Fibroblast of skin of right quadriceps (primary cell): ENCODE results near the gene CADPS.

Experiments
- DNase-seq: peaks from one replicate; pipeline ENCODE4 v3.0.0-alpha.2; 2013

CADPS gene

GRCh38 chr3:62732183-62732904 is 142.9 kb downstream of the CADPS start:
- DNase-seq = no peak

GRCh38 chr3:62727981-62728380 is 147.2 kb downstream of the CADPS start:
- no peak for DNase-seq

GRCh38 chr3:62727536-62727935 is 147.7 kb downstream of the CADPS start:
- peak; percentile 66 for DNase-seq

GRCh38 chr3:62724503-62724902 is 150.7 kb downstream of the CADPS start:
- DNase-seq = no peak

- DNase-seq = no peak
These were observed 151.3 kb downstream of the CADPS start for GRCh38 chr3:62723914-62724217.

- DNase-seq = no peak
These were observed 151.9 kb downstream of the CADPS start for GRCh38 chr3:62723166-62723913.

- DNase-seq = no peak
These were observed 152.9 kb downstream of the CADPS start for GRCh38 chr3:62722344-62722743.

GRCh38 chr3:62718515-62719320 is 156.5 kb downstream of the CADPS start:
- DNase-seq = peak; percentile 74

- DNase-seq = no peak
These were observed 157.2 kb downstream of the CADPS start for GRCh38 chr3:62718011-62718410.

- DNase-seq = peak; percentile 42
These were observed 162.5 kb downstream of the CADPS start for GRCh38 chr3:62712746-62713145.

GRCh38 chr3:62710751-62711150 is 164.5 kb downstream of the CADPS start:
- DNase-seq = no peak

GRCh38 chr3:62708638-62709373 is 166.4 kb downstream of the CADPS start:
- no peak for DNase-seq

- DNase-seq = peak; percentile 22
These were observed 169.5 kb downstream of the CADPS start for GRCh38 chr3:62705721-62706120.

- peak; percentile 53 for DNase-seq
These were observed 171.6 kb downstream of the CADPS start for GRCh38 chr3:62703451-62704167.

- no peak for DNase-seq
These were observed 174.9 kb downstream of the CADPS start for GRCh38 chr3:62700357-62700756.

GRCh38 chr3:62699728-62700127 is 175.5 kb downstream of the CADPS start:
- DNase-seq = no peak

GRCh38 chr3:62696011-62696410 is 179.2 kb downstream of the CADPS start:
- no peak for DNase-seq

- DNase-seq = no peak
These were observed 186.4 kb downstream of the CADPS start for GRCh38 chr3:62688812-62689211.

- DNase-seq = peak; percentile 32
These were observed 187.2 kb downstream of the CADPS start for GRCh38 chr3:62688050-62688449.

- DNase-seq = peak; percentile 50
These were observed 188.5 kb downstream of the CADPS start for GRCh38 chr3:62686503-62687294.

GRCh38 chr3:62682826-62683225 is 192.4 kb downstream of the CADPS start:
- no peak for DNase-seq
